RWPE1 (cell line): ENCODE data around the gene CASZ1.

Experiments used
- CTCF ChIA-PET: fragments of 350-600 bp; sonication (Branson Sonifier 250); formaldehyde crosslinking; extraction: SDS; loops from one replicate; lab custom pipeline; 2021; lab: Yijun Ruan, JAX
- POLR2A ChIA-PET: fragments of 400-600 bp; formaldehyde crosslinking; extraction: SDS; loops from one replicate; lab custom pipeline; 2020; ENCODE audit warnings: antibody characterized with exemption; ENCODE audit not compliant: low non-redundant PET; lab: Yijun Ruan, JAX
- DNase-seq: peaks from one replicate; pipeline ENCODE4 v3.0.0; 2012; ENCODE audit warnings: low spot score
- H3K27ac ChIP-seq: fragments of 450-650 bp; 2 replicates; pipeline ENCODE4 v1.5.1; 2017
- TF ChIP-seq, protein P1 (sequence below): fragments of 450-650 bp; conservative IDR thresholded peaks from 2 replicates; pipeline ENCODE4 v1.5.1; 2017; ENCODE audit warnings: low read depth, mild to moderate bottlenecking

The CASZ1 gene

GRCh38 chr1:10704368-10704882, 92.0 kb downstream of the CASZ1 start:
- no peak overlapping the region for H3K27ac ChIP-seq
- TF ChIP-seq, protein P1, sequence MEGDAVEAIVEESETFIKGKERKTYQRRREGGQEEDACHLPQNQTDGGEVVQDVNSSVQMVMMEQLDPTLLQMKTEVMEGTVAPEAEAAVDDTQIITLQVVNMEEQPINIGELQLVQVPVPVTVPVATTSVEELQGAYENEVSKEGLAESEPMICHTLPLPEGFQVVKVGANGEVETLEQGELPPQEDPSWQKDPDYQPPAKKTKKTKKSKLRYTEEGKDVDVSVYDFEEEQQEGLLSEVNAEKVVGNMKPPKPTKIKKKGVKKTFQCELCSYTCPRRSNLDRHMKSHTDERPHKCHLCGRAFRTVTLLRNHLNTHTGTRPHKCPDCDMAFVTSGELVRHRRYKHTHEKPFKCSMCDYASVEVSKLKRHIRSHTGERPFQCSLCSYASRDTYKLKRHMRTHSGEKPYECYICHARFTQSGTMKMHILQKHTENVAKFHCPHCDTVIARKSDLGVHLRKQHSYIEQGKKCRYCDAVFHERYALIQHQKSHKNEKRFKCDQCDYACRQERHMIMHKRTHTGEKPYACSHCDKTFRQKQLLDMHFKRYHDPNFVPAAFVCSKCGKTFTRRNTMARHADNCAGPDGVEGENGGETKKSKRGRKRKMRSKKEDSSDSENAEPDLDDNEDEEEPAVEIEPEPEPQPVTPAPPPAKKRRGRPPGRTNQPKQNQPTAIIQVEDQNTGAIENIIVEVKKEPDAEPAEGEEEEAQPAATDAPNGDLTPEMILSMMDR, result no peak
- CTCF ChIA-PET, result no interaction called here
- POLR2A ChIA-PET, result no interaction called here
- no peak for DNase-seq

GRCh38 chr1:10703702-10704101, 92.7 kb downstream of the CASZ1 start:
- ChIA-PET CTCF (no interaction called here), POLR2A (no interaction called here)
- DNase-seq, result no peak
- H3K27ac ChIP-seq, result no peak overlapping the region
- TF ChIP-seq, protein P1, result no peak

DNA sequence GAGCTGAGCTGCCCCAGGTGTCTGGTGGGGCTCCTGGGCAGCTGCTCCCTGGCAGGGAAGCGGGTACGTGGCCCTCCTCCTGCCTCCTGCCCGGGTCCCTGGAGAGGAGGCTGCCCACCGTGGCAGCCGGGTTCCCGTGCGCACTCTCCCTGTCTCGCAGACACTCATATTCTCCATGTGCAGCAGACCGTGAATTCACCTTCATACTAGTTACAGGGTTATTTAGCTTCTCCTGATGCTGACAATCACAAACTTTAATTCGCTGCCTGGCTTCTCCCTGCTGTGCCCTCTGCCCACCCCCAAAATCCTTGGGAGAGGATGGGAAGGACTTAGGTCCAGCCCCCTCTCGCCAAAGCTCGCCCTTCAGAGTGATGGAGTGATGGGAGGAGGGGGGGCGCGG, 95.3 kb downstream of the CASZ1 start:
- H3K27ac ChIP-seq, result no peak overlapping the region
- TF ChIP-seq, protein P1, result no peak
- ChIA-PET POLR2A (no interaction called here), CTCF (interaction anchor here (0.6 kb wide), 1 partner anchor 166 kb away, joined by 3 read pairs; no protein-coding TSS in a partner anchor)
- no peak for DNase-seq

- ChIA-PET POLR2A (no interaction called here), CTCF (no interaction called here)
- no peak for DNase-seq
- TF ChIP-seq, protein P1, result no peak
- H3K27ac ChIP-seq, result no peak overlapping the region
Observed at GRCh38 chr1:10699470-10699835, 97.0 kb downstream of the CASZ1 start.

DNA sequence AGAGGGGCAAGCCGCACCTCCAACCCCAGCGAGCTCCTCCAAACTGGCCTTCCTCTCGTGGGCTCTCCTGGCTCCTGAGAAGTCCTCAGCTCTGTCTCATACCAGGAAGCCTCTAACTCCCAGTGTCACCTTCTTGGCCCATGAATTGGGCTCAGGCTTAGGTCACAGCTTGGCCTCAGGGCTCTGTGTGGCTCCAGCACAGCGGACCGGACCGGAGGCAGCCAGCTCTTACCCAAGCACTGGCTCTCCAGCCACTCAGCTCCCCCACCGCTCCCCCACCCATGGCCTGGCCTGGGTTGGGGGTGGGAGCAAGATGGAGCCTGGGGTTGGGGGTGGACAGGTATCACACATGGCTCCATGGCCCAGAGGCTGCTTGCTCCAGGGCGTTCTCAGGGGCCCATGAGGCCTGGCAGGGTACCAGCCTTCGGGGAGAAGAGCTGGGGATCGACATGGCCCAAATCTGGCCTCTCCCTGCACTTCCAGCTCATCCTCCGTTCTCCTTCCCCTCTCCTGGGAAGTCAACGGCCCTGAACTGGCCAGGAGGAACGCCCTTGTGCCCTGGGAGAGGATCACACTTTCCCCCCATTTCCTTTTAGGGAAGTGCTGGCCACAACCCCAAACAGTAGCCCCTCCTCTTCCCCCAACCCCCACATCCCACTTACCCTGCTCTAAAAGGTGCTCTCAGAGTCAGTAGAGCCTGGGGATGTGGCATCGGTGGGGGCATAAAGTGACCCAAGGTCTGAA, 97.5 kb downstream of the CASZ1 start:
- H3K27ac ChIP-seq, result no peak overlapping the region
- POLR2A ChIA-PET, result no interaction called here
- TF ChIP-seq, protein P1, result no peak
- DNase-seq, result no peak
- CTCF ChIA-PET, result interaction anchor here (0.8 kb wide), 1 partner anchor 168 kb away, joined by 3 read pairs; no protein-coding TSS in a partner anchor

DNA sequence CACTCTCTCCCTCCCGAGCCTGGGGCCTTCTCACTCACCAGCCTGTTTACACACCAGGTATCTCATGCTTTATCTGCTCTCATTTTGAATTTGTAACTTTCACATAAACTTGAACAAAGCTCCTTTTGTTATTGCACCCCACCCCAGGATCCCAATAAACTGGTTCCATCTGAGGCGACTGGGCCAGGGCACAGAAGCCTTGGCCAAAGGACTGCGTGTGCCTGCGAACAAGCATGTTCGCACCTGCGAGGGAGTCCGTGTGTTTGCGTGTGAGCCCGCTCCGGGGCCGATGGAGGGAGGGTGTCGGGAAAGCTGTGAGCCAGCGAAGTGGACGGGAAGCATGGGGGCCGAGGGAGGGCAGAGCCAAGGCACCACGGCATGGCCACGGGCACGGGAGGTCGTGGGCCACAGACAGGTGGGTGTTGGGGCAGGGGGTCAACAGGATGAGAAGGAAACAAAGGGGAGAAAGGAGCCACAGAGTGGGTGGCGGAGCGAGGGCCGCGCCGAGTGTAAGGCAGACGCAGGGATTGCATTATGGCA, 98.8 kb downstream of the CASZ1 start:
- no peak for DNase-seq
- ChIA-PET POLR2A (no interaction called here), CTCF (interaction anchor here (0.6 to 0.8 kb wide), 2 partner anchors 26 to 169 kb away, joined by 3 read pairs; no protein-coding TSS in a partner anchor)
- TF ChIP-seq, protein P1, result no peak
- no peak overlapping the region; the same call in 1 of the 2 replicates for H3K27ac ChIP-seq
